ENCODE measurements around the gene RPL41.

- peak; percentile 21 for TF ChIP-seq CTCF (IDR thresholded peaks at IDR 0.05; ENCODE audit: insufficient read depth, low read length)
- no peak for TF ChIP-seq REST (IDR thresholded peaks at IDR 0.05; ENCODE audit: insufficient replicate concordance, low read depth)
- TF ChIP-seq SPI1 (IDR thresholded peaks at IDR 0.05; ENCODE audit: borderline replicate concordance, low read depth) = no peak
- TF ChIP-seq POLR2AphosphoS5 (IDR thresholded peaks at IDR 0.05; ENCODE audit: low read depth) = no peak
- no peak for TF ChIP-seq GABPA (IDR thresholded peaks at IDR 0.05; ENCODE audit: low read depth)
Observed at GRCh38 chr12:56151672-56152131, 35.3 kb downstream of the RPL41 start.
